ENCODE data around the gene CYP51A1.
"Not testable (repeated sequence)": the region's sequence is repeated elsewhere in the genome, so short reads cannot be mapped to it uniquely, and the experiment has no call there.

CYP51A1 gene

GRCh38 chr7:92083922-92084321 is 50.4 kb downstream of the CYP51A1 start:
- H3K27ac Mint-ChIP-seq, DNase-seq, H3K4me3 Mint-ChIP-seq, H3K27me3 Mint-ChIP-seq, ATAC-seq, H3K4me1 Mint-ChIP-seq, H3K9me3 Mint-ChIP-seq: not testable (repeated sequence)

GRCh38 chr7:92076509-92076908 is 57.8 kb downstream of the CYP51A1 start:
- H3K9me3 Mint-ChIP-seq = no peaks in the 10 kb centered on the region
- H3K4me1 Mint-ChIP-seq = no peaks in the 10 kb centered on the region
- no peak overlapping the region for H3K4me3 Mint-ChIP-seq
- H3K27ac Mint-ChIP-seq = no peak overlapping the region
- ATAC-seq (no peak), DNase-seq (no peak)
- H3K27me3 Mint-ChIP-seq = no peaks in the 10 kb centered on the region

- no peak for DNase-seq
- Mint-ChIP-seq H3K4me3 (no peak overlapping the region), H3K27ac (no peak overlapping the region), H3K27me3 (no peaks in the 10 kb centered on the region), H3K9me3 (no peaks in the 10 kb centered on the region), H3K4me1 (no peaks in the 10 kb centered on the region)
- peak; percentile 92 for ATAC-seq
Observed at GRCh38 chr7:92075455-92076158, 58.7 kb downstream of the CYP51A1 start.

GRCh38 chr7:92072708-92073107 is 61.6 kb downstream of the CYP51A1 start:
- Mint-ChIP-seq H3K27me3 (no peaks in the 10 kb centered on the region), H3K4me1 (no peaks in the 10 kb centered on the region), H3K4me3 (no peak overlapping the region), H3K9me3 (no peaks in the 10 kb centered on the region), H3K27ac (peak overlapping the region in 1 of 2 donors; percentile 37)
- ATAC-seq = no peak
- DNase-seq = no peak

GRCh38 chr7:92072121-92072520 is 62.2 kb downstream of the CYP51A1 start:
- Mint-ChIP-seq H3K9me3 (no peaks in the 10 kb centered on the region), H3K4me3 (no peak overlapping the region), H3K27ac (no peak overlapping the region)

GRCh38 chr7:92071032-92071431 is 63.2 kb downstream of the CYP51A1 start:
- Mint-ChIP-seq H3K27me3 (no peaks in the 10 kb centered on the region), H3K9me3 (no peaks in the 10 kb centered on the region), H3K4me1 (no peaks in the 10 kb centered on the region), H3K4me3 (no peak overlapping the region), H3K27ac (no peak overlapping the region)
- DNase-seq (no peak), ATAC-seq (no peak)

More at GRCh38 chr7:92072121-92072520, 62.2 kb downstream of the CYP51A1 start:
- H3K27me3 Mint-ChIP-seq = no peaks in the 10 kb centered on the region
- ATAC-seq (no peak), DNase-seq (no peak)
- H3K4me1 Mint-ChIP-seq = no peaks in the 10 kb centered on the region

GRCh38 chr7:92064438-92065029 is 69.7 kb downstream of the CYP51A1 start:
- Mint-ChIP-seq H3K27ac (no peak overlapping the region), H3K4me3 (no peak overlapping the region), H3K9me3 (no peaks in the 10 kb centered on the region), H3K27me3 (no peaks in the 10 kb centered on the region), H3K4me1 (no peaks in the 10 kb centered on the region)
- DNase-seq (no peak), ATAC-seq (no peak)

Measured in stimulated activated naive CD8-positive, alpha-beta T cell treated with anti-CD3 and anti-CD28 coated beads, Interleukin-15, amount 100 ng/mL, for 72 hours (primary cell).